GM18511 (cell line): ENCODE measurements around the gene MEX3D.
"Not testable (repeated sequence)": the region's sequence is repeated elsewhere in the genome, so short reads cannot be mapped to it uniquely, and the experiment has no call there.

Experiments
- ATAC-seq: cut with Tn5 transposase; IDR thresholded peaks from one replicate; pipeline ENCODE4 v1.9.1; 2021; ENCODE audit warnings: mild to moderate bottlenecking, moderate library complexity; ENCODE audit not compliant: unreplicated experiment

Gene MEX3D

DNA sequence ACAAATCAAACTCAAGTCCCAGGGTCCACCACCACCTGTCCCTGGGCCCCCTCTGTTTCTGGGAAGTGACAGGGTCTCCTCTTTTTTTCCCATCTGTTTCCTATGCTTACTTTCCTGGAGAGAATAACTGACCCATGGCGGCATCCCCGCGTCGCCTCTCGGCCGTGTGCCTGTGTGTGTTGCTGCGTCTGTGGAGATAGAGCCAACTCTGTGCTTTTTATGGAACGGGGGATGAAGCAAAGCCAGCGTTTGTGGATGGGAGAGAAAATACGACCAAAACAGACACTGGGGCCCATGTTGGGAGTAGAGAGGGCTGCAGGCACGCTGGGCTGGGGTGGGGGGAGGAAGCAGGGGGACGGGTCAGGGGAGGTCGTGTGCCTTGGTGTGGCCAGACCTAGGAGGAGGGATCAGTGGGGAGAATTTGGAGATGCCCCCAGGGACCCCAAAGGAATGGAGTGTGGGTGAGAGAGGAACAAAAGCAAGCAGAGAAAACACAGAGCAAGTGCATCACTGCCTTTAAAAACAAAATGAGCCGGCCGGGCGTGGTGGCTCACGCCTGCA is 27.7 kb downstream of the MEX3D start:
- ATAC-seq: no peak

DNA sequence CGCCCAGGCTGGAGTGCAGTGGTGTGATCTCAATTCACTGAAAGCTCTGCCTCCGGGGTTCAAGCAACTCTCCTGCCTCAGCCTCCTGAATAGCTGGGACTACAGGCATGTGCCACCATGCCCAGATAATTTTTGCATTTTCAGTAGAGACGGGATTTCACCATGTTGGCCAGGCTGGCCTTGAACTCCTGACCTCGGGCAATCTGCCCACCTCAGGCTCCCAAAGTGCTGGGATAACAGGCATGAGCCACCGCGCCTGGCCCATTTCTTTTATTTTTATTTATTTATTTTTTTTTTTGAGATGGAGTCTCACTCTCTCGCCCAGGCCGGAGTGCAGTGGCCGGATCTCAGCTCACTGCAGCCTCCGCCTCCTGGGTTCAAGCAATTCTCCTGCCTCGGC is 28.4 kb downstream of the MEX3D start:
- ATAC-seq: not testable (repeated sequence)

DNA sequence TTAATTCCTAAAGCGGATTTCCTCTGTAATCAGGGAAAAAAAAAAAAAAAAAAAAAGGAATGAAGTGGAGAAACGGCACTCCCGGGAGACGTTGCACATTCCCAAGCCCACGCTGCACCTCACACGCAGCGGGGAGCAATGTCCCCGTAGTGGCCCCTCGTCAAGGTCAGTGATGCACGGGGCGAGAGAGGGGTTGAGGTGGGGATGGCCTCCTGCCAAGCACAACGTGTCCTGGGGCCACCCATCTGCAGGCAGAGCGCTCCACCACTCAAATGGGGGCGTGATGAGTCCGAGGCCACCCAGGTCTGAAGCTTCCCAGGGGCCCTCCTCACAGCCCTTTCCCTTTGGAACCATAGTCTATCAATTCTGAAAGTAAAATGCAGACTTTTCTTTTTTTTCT is 29.1 kb downstream of the MEX3D start:
- no peak for ATAC-seq

DNA sequence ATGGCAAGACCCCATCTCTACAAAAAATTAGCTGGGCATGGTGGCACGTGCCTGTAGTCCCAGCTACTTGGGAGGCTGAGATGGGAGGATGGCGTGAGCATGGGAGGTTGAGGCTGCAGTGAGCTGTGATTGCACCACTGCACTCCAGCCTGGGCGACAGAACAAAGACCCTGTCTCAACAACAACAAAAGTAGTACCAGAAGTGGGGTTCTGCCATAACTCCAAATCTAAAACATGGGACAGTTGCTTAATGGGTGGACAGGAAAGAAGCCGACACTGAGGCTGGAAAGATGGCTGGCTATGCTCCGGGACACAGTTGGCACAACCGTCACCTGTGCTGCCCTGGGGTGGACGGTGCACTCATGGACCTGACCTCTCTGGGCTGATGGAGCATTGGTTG is 32.4 kb downstream of the MEX3D start:
- not testable (repeated sequence) for ATAC-seq

DNA sequence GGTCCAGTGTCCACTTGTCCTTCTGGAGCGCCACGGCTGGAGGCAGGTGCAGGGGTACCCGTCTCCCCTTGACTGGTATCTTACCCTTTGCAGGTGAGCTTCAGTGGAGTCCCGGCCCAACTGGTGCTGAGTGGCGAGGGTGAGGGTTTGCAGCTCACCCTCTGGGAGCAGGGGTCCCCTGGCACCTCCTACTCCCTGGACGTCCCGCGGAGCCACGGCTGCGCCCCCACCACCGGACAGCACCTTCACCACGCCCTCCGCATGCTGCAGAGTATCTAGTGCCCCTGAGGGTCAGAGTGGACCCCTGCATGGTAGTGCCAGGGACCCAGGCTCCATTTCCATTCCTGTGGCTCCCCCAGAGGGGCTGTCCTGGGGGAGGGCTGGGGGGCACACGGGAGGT is 33.2 kb downstream of the MEX3D start:
- ATAC-seq: no peak

DNA sequence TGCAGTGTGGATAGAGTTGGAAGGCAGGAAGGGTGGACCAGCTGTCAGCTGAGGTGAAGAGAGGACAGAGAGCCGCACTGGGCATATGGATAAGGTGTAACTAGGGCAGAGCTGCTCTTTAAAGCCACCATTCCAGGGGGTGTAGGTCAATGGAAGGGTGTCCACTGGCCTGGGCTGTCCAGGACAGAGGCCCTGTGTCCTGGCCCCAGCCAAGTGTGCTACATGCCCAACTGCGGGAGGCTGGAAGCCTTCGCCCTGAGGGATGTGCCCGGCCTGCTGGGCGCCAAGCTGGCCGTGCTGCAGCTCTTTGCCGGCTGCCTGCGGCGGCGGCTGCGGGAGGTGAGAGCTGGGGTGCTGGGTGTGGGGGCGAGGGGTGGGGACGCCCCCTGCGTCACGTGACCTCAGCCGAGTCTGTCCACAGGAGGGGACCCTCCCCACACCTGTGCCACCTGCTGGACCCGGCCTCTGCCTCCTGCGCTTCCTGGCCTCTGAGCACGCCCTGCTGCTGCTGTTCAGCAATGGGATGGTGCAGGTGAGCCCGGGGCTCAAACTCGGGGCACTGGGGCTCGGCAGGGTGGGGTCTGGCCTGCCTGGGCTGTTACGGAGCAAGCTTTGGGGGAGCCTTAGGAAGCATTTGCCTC is 34.5 kb downstream of the MEX3D start:
- no peak for ATAC-seq

DNA sequence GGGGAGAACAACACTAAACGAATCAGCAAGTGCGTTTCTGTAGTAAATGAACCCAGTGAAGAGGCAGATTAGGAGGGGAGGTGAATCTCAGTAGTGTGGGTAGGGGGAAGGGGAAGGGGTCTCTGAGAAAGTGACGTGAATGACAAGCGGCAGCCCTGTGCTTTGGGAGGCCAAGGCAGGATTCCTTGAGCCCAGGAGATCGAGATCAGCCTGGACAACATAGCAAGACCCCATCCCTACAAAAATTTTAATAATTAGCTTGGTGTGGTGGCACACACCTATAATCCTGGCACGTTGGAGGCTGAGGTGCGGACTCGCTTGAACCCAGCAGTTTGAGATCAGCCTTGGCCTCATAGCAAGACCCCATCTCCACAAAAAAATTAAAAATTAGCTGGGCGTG is 36.1 kb downstream of the MEX3D start:
- ATAC-seq: no peak

DNA sequence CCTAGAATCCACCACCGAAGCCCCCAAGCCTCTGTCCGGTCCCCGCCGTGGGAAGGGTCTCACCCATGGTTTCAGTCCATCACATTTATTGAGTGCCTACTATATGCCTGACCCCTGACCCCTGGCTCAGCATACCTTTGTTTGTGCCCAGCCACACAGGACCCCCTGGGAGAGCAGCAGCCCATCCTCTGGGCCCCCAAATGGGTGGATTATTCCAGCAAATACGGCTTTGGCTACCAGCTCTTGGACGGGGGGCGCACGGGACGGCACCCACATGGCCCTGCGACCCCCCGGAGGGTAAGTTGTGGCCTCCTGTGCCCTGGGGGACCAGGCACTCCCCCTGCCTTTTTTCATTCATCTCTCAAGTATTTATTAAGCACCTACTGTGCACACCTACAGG is 36.5 kb downstream of the MEX3D start:
- ATAC-seq: no peak

DNA sequence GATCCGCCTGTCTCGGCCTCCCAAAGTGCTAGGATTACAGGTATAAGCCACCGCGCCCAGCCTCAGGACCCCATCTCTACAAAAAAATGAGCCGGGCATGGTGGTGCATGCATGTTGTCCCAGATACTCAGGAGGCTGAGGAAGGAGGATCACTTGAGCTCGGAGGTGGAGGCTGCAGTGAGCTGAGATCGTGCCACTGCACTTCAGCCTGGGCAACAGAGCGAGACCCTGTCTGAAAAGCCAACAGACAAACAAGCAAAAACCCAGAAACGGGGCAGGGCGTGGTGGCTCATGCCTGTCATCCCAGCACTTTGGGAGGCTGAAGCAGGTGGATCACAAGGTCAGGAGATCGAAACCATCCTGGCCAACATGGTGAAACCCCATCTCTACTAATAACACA is 37.3 kb downstream of the MEX3D start:
- not testable (repeated sequence) for ATAC-seq

DNA sequence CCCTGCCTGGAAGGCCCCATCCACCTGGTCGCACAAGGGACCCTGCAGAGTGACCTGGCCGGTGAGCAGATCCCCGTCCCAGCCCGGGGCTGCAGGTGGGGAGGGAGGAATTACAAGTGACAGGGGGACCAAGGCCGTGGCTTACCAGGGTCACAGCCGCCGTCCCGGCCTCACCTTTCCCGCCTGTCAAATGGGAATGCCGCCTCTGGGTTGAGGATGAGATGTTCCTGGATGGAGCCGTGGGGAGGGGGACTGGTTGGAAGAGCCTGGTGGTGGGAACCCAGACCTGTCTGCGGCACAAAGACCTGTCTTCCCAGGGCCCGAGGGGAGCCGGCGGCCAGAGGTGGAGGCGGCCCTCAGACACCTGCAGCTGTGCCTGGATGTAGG is 38.7 kb downstream of the MEX3D start:
- no peak for ATAC-seq

DNA sequence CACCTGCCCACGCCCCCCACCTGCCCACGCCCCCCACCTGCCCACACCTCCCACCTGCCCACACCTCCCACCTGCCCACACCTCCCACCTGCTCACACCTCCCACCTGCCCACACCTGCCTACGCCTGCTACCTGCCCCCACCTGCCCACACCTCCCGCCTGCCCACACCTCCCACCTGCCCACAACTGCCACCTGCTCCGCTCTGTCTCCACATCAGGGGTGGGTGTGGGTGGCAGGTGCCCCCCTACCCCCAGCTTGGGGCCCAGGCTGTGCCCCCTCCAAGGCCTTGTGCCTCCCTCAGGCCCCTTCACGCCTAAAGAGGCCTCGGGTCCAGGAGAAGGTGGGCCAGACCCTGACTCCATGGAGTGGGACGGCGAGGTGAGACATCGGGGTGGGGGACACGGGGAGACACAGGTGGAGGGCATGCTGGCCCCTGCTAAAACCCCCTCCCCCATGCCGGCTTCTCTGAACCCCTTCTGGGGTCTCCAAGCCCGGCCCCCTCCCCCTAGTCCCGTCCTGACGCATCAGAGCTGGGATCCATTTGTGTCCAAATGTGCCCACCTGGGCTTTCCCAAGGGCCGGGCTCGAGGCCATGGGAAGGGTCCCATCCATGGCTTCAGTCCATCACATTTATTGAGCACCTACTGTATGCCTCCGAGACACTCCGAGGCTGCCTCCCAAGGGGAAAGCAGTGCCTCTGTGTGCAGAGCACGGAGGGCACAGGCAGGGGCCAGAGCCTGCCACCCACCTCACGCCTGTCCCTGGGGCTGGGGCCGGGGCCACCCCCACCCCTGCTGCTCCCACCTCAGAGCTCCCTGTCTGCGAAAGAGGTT is 39.3 kb downstream of the MEX3D start:
- ATAC-seq: no peak

DNA sequence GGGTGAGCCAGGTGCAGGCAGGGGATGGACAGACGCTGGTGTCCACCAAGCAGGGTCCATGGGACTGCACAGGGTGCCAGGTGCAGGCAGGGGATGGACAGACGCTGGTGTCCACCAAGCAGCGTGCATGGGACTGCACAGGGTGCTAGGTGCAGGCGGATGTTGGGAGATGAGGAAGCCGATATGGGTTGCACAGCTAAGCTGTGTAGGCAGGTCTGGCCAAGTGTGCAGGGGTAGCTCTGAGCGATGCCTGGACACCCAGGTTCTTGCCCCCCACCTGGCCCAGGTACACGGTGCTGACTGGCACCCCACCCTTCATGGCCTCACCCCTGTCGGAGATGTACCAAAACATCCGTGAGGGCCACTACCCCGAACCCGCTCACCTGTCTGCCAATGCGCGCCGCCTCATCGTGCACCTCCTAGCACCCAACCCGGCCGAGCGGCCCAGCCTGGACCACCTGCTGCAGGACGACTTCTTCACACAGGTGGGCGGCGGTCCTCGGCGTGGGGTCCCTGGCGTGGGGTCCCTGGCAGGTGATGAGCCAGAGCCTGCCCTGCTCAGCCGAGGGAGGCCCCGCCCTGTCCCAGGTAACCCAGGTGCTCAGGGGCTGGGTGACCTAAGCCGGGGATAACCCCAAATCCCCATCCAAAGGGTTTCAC is 40.3 kb downstream of the MEX3D start:
- no peak for ATAC-seq

DNA sequence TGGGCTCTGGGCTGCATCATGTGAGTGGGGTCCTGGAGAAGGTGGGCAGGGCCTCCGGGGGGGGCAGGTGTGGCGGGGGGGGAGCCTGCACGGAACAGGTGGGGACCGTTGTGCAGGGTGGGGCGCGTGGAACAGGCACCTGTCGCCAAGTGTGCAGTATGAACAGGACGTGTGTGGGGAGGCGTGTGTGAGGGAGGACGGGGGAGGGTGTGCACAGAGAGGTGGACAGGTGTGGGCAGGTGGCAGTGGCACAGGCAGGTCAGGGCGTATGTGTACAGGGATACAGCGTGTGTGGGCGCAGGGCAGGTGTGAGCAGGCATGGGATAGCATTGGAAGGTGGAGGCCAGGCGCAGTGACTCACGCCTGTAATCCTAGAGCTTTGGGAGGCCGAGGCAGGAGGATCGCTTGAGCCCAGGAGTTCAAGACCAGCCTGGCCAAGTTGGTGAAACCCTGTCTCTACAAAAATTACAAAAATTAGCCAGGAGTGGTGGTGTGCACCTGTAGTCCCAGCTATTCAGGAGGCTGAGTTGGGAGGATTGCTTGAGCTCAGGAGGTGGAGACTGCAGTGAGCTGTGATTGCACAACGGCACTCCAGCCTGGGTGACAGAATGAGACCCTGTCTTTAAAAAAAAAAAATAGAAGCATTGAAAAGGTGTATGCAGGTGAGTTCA is 41.0 kb downstream of the MEX3D start:
- ATAC-seq: no peak

DNA sequence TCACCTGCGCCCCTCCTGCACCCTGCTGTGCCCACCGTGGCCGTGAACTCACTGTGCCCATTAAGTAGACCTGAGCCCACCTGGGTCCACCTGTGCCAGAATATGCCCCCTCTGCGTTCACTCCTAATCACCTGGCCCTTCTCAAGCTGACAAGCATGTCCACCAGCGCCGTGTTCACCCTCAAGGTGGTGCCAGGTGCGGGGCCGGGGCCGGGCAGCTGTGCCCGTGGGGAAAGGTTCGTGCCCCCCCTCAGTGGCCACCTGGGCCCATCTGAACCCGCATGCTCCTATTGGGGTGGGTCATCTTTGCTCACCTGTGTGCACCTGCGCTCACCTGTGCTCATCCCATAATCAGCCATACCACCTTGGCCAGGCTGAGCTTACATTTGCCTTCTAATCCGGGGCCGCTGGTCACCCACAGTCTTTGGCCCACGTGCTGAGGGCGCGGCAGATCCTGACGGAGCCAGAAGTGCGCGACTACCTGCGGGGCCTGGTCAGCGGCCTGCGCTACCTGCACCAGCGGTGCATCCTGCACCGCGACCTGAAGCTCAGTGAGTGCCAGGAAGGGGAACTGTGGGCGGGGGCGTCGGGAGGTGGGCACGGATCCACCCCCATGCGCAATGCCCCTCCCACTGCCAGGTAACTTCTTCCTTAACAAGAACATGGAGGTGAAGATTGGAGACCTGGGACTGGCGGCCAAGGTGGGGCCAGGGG is 41.9 kb downstream of the MEX3D start:
- no peak for ATAC-seq

DNA sequence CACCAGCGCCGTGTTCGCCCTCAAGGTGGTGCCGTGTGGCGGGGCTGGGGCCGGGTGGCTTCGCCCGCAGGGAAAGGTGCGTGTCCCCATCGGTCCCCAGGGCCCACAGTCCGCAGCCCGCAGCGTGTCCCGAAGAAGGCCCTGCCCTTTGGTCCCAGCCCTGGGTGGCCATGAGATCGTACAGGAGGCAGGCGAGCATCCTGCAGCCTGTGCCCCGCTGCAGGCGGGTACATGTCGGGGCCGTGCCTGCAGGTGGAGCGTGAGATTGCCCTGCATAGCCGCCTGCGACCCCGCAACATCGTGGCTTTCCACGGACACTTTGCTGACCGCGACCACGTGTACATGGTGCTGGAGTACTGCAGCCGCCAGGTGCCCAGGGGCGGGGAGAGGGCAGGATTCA is 42.8 kb downstream of the MEX3D start:
- ATAC-seq: no peak

DNA sequence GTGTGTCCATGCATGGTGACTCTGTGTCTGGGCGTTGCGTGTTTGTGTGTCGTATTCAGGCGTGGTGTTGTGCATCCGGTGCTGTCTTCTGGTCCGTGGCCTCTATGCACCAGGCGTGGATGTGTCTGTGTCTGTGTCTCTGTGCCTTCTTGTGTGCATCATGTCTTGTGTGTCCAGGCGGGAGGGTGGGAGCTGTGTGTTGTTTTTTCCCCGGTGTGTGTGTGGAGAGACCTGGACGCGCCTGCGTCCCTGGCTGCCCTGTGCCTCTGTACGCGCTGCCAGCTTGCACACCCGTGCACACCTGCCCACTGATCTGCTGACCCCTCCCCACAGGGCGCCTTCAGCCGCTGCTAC is 43.2 kb downstream of the MEX3D start:
- no peak for ATAC-seq

DNA sequence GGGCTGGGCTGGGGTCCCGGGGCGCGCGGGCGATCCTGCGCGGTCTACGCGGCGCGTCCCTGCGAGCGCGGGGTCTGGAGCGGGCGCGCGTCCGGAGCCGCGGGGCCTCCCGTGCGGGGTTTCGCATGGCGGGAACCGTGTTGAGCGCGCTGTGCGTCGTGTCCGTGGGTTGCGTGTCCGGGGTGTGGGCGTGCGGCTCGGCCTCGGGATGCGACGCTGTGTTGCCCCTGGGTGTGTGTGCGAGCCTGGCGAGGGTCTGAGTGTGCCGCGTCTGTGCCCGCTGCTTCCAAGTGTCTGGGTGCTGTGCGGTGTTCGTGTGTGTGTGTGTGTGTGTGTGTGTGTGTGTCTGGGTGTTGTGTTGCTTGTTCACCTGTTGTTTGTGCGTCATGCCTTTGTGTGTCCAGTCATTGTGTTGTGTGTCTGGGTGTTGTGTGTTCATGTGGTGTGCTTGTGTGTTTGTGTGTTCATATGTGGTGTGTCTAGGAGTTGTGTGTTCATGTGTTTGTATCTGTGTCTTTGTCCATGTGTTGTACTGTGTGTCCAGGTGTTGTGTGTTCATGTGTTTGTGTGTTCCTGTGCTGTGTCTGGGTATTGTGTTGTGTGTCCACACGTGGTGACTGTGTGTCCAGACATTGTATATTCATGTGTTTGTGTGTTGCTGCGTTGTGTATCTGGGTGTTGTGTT is 43.7 kb downstream of the MEX3D start:
- ATAC-seq: no peak

DNA sequence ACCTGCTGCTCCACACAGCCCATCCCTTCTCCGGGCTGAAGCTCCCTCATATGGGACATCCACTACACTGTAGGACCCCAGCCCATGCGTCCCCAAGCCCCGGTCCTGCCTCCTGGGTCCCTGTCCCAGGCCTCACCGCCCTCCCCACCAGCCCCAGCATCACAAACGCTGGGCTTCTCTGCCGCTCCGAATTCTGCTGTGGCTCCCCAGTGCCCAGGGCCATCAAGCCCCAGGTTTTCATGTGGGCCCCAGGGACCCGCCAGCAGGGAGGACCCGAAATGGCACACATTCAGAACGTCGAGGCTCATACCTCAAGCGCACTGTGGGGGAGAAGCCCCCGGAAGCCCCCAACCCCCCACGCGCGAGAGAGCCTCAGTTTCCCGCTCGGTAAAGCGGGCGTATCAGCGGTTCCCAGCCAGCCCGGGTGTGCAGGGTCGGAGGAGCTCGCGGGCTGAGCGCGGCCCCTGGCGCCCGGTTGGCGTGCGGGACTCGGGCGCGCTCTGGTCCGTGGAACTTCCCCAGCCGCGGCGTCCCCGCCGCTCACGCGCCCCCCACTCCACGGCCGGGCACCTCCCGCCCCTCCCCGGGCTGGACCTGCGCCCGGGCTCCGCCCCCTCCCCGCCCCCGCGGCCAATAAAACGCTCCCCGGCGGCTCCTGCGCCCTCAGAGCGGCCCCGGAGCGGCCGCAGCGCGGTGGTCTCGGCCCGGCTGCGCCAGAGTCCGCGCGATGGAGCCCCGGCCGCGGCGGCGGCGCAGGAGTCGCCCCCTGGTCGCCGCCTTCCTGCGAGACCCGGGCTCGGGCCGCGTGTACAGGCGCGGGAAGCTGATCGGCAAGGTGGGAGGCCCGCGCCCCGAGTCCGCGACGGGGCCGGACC is 44.5 kb downstream of the MEX3D start, which contains the start of gene PLK5:
PLK5 (plus strand) TSS at position 666 of the 875 bp plus-strand sequence. CDS start 2,920 bp downstream, outside the sequence.
- ATAC-seq: no peak

DNA sequence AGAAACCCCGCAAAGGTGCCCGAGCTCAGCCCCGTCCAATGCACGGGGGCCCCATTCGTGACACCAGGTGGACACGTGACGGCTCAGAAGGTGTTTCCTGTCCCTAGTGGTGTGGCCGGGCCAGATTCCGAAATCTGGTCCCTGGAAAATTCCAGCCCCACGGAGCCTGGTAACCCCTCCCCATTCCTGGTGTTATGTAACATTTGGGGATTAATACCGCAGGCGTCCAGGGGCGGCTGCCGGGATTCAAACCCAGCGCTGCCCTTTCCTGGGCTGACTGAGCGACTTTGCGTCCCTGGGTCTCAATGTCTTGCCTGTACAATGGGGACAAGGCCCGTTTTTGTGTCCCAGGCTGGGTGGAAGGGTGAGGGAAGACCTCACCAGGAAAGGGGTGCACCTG is 45.3 kb downstream of the MEX3D start:
- no peak for ATAC-seq
